Stomach (tissue), 4 donors: ENCODE measurements around the gene MEG3.

Experiments
- EP300 ChIP-seq: sonication (generic); formaldehyde crosslinking; IDR thresholded peaks from one replicate; pipeline ENCODE4 v1.6.1; 2017; ENCODE audit warnings: antibody characterized with exemption
- POLR2A ChIP-seq, 4 donors: fragments of 450-650 bp; IDR thresholded peaks; one replicate each; pipeline ENCODE4 v1.6.1; 2016; ENCODE audit warnings: antibody characterized with exemption in 4 of 4, control low read depth in 2 of 4, mild to moderate bottlenecking in 1 of 4, moderate library complexity in 1 of 4
- POLR2AphosphoS5 ChIP-seq, 3 donors: sonication (generic); formaldehyde crosslinking; IDR thresholded peaks; one replicate each; pipeline ENCODE4 v1.6.1; 2016; ENCODE audit warnings: antibody characterized with exemption in 3 of 3
- TF ChIP-seq, protein P1 (sequence below), 7 experiments: fragments of 450-650 bp in 4 of 7; fragments of 200-600 bp in 3 of 7; sonication (generic) in 3 of 7; IDR thresholded peaks; one replicate each; pipeline ENCODE4 v1.5.1; 2016 to 2019; ENCODE audit warnings: antibody characterized with exemption in 7 of 7, control low read depth in 2 of 7, mild to moderate bottlenecking in 1 of 7

DNA sequence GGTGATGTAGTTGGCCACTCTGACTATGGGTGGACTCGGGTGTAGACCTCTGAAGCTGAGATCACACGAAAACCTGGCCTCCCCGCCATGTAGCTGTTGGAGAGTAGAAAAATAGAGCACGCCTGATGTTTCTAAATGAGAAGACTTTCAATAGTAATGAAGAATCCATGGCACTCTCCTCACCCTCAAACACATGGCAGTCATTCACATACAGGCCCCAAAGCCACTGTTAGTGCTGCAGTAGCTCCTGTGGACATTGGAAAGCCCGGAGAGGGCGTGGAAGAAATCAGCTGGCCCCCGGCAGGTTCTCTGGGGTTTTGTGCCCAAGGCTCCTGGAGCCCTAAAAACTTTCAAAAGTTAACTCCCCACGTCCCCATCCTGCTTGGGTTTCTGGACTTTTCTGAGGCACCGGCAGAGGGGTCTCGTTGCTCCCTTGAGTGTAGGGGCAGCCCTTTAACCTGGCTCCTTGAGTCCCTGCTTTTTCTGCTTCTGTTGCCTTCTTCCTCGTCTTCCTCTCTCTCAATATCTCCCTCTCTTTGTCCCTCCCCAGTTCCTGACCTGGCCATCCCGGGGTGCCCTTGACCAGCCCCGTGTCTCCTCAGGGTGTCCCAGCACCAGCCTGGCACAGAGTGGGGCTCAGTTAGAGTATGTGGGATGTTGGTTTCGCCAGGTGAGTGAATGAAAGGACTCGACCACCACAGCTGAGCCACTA, 8.3 kb downstream of the MEG3 start:
- no peak for TF ChIP-seq POLR2A (IDR thresholded peaks at IDR 0.05)
- TF ChIP-seq, protein P1, sequence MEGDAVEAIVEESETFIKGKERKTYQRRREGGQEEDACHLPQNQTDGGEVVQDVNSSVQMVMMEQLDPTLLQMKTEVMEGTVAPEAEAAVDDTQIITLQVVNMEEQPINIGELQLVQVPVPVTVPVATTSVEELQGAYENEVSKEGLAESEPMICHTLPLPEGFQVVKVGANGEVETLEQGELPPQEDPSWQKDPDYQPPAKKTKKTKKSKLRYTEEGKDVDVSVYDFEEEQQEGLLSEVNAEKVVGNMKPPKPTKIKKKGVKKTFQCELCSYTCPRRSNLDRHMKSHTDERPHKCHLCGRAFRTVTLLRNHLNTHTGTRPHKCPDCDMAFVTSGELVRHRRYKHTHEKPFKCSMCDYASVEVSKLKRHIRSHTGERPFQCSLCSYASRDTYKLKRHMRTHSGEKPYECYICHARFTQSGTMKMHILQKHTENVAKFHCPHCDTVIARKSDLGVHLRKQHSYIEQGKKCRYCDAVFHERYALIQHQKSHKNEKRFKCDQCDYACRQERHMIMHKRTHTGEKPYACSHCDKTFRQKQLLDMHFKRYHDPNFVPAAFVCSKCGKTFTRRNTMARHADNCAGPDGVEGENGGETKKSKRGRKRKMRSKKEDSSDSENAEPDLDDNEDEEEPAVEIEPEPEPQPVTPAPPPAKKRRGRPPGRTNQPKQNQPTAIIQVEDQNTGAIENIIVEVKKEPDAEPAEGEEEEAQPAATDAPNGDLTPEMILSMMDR (IDR thresholded peaks at IDR 0.05) = no peak
- no peak for TF ChIP-seq EP300
- no peak for TF ChIP-seq POLR2AphosphoS5 (IDR thresholded peaks at IDR 0.05)
